ENCODE results near the gene BASP1. TPM values are rescaled to one million over a fixed set of nuclear protein-coding genes. Genes with fewer than 3 reads are reported as not detected.

Gene BASP1
- total RNA-seq, 1 experiment from 2014 or later: not detected

DNA sequence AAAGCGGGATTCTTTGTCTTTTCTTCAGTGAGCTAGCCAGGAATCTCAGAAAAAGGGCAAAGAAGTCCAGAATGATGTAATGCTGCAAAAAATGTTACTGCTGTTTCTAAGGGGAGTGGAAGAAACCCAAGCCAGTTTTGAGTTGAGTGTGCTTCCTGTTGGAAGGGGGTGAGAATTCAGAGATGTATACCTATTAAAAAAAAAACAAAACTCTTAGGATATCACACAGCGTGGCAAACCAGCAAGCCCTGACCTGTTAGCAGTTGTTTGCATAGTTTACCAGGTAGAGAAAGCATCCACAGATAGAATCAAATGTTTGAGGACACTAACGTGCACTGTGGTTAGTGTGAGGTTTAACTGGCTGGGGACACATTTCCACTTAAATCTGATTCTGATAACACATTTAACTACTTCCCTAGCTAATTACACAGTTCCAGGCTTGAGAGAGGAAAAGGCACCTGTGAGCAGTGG, 11.4 kb downstream of the BASP1 start:
- H3K36me3 Mint-ChIP-seq (ENCODE audit: insufficient read depth, unreplicated experiment): no peaks in the 10 kb centered on the region
- H3K9me3 Mint-ChIP-seq (ENCODE audit: low read depth, unreplicated experiment): no peaks in the 10 kb centered on the region
- H3K27me3 Mint-ChIP-seq (ENCODE audit: unreplicated experiment): peaks cover 81% of the 10 kb centered on the region
- H3K4me1 Mint-ChIP-seq (ENCODE audit: low read depth, unreplicated experiment): no peaks in the 10 kb centered on the region
- DNase-seq: no peak
- H3K27ac Mint-ChIP-seq (ENCODE audit: unreplicated experiment): no peak overlapping the region
- BruUV-seq (replicated peaks): no TSS peak
- intact Hi-C loops (cut with micrococcal nuclease; ENCODE audit: unreplicated experiment): no loop called here
- H3K4me3 Mint-ChIP-seq (ENCODE audit: low read depth, unreplicated experiment): no peak overlapping the region
- CTCF ChIA-PET: no interaction called here
- TF ChIP-seq CTCF (IDR thresholded peaks at IDR 0.05; ENCODE audit: unreplicated experiment): no peak

- Mint-ChIP-seq H3K9me3 (ENCODE audit: low read depth, unreplicated experiment) (no peaks in the 10 kb centered on the region), H3K36me3 (ENCODE audit: insufficient read depth, unreplicated experiment) (no peaks in the 10 kb centered on the region), H3K4me3 (ENCODE audit: low read depth, unreplicated experiment) (no peak overlapping the region), H3K4me1 (ENCODE audit: low read depth, unreplicated experiment) (no peaks in the 10 kb centered on the region), H3K27ac (ENCODE audit: unreplicated experiment) (no peak overlapping the region), H3K27me3 (ENCODE audit: unreplicated experiment) (peaks cover 77% of the 10 kb centered on the region)
- intact Hi-C loops (cut with micrococcal nuclease; ENCODE audit: unreplicated experiment): no loop called here
- BruUV-seq (replicated peaks): no TSS peak
- TF ChIP-seq CTCF (IDR thresholded peaks at IDR 0.05; ENCODE audit: unreplicated experiment): no peak
- no peak for DNase-seq
- CTCF ChIA-PET: no interaction called here
These were observed 11.9 kb downstream of the BASP1 start for GRCh38 chr5:17229313-17229712.

- Mint-ChIP-seq H3K27ac (ENCODE audit: unreplicated experiment) (no peak overlapping the region), H3K36me3 (ENCODE audit: insufficient read depth, unreplicated experiment) (no peaks in the 10 kb centered on the region), H3K4me1 (ENCODE audit: low read depth, unreplicated experiment) (no peaks in the 10 kb centered on the region), H3K27me3 (ENCODE audit: unreplicated experiment) (peaks cover 72% of the 10 kb centered on the region), H3K9me3 (ENCODE audit: low read depth, unreplicated experiment) (no peaks in the 10 kb centered on the region), H3K4me3 (ENCODE audit: low read depth, unreplicated experiment) (no peak overlapping the region)
- CTCF ChIA-PET: no interaction called here
- no TSS peak for BruUV-seq (replicated peaks)
- no peak for TF ChIP-seq CTCF (IDR thresholded peaks at IDR 0.05; ENCODE audit: unreplicated experiment)
- DNase-seq: no peak
- intact Hi-C loops (cut with micrococcal nuclease; ENCODE audit: unreplicated experiment): no loop called here
These were observed 12.8 kb downstream of the BASP1 start for GRCh38 chr5:17230191-17230590.

DNA sequence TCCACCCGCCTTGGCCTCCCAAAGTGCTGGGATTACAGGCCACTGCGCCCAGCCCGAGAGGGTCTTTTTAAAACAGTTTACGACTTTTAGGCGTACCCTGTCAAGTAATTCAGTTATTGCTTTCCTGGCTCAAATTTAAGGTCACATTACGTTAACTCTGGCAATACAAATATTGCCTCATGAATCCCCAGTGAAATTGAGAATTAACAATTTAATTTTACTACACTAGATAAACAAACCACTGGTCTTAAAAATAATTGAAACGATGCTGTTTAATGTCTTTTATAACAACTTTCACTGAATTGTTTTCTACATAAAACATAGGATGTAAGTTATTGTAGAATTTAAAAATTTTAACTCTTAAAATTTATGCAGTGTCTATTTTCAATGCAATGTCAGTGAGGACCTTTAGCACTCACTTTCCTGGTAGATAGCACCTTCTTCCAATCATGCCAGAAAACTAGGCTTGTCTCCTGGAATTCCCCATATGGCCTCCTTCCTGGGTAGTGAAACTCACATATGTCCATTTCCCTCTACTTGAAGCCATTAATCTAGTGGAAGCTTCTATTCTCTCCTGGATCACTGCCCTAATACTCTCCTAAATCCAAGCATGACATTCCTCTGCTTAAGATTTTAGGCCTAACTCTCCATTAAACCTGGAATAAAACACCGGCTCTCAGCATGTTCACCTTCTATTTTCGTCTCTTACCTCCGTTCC, 13.5 kb downstream of the BASP1 start:
- CTCF ChIA-PET: no interaction called here
- Mint-ChIP-seq H3K27me3 (ENCODE audit: unreplicated experiment) (peaks cover 72% of the 10 kb centered on the region), H3K27ac (ENCODE audit: unreplicated experiment) (no peak overlapping the region), H3K4me1 (ENCODE audit: low read depth, unreplicated experiment) (no peaks in the 10 kb centered on the region), H3K4me3 (ENCODE audit: low read depth, unreplicated experiment) (no peak overlapping the region), H3K36me3 (ENCODE audit: insufficient read depth, unreplicated experiment) (no peaks in the 10 kb centered on the region), H3K9me3 (ENCODE audit: low read depth, unreplicated experiment) (no peaks in the 10 kb centered on the region)
- no peak for TF ChIP-seq CTCF (IDR thresholded peaks at IDR 0.05; ENCODE audit: unreplicated experiment)
- intact Hi-C loops (cut with micrococcal nuclease; ENCODE audit: unreplicated experiment): no loop called here
- no TSS peak for BruUV-seq (replicated peaks)
- DNase-seq: no peak
